HCT116 (cell line): Measurements from ENCODE around the gene ITM2B. TPM values are rescaled to one million over a fixed set of nuclear protein-coding genes. Genes with fewer than 3 reads are reported as not detected.

Experiments
- ATAC-seq: fragments of 200-7000 bp; cut with Tn5 transposase; 2 replicates; pipeline ENCODE4 v1.9.1; 2020; ENCODE audit warnings: mild to moderate bottlenecking, moderate library complexity
- BruUV-seq: library from RNA; stranded (reverse); fragments of 400-500 nt; replicated peaks from 2 replicates; lab custom pipeline; 2021; lab: Mats Ljungman, UMichigan
- CTCF ChIA-PET: fragments of 300-600 bp; sonication (Branson Sonifier 250); formaldehyde crosslinking; loops from one replicate; lab custom pipeline; 2021; ENCODE audit warnings: antibody characterized with exemption; lab: Charles Lee
- POLR2A ChIA-PET: fragments of 300-600, 350-600 bp; sonication (Branson Sonifier 250); formaldehyde crosslinking; loops from one replicate; lab custom pipeline; 2021; ENCODE audit warnings: antibody characterized with exemption; lab: Charles Lee
- RAD21 ChIA-PET, 2 experiments: fragments of 300-600 bp; sonication (Branson Sonifier 250); formaldehyde crosslinking; loops; one replicate each; lab custom pipeline; 2023; ENCODE audit warnings: low total read pairs in 2 of 2; ENCODE audit not compliant: uncharacterized antibody in 2 of 2, unreplicated experiment in 2 of 2, low non-redundant PET in 1 of 2; lab: Charles Lee
- DNase-seq: peaks from one replicate; pipeline ENCODE4 v3.0.0-alpha.2; 2010; ENCODE audit warnings: low read depth, low spot score
- H2AFZ ChIP-seq: fragments of 200-600 bp; shearing (Covaris generic), sonication (generic); 2 replicates; pipeline ENCODE4 v1.6.1; 2017; ENCODE audit warnings: low read depth, mixed run types, mixed read lengths, antibody characterized with exemption, low read length; ENCODE audit not compliant: poor library complexity, severe bottlenecking
- H3K27ac ChIP-seq: 2 replicates; pipeline ENCODE4 v1.5.1; 2012; ENCODE audit warnings: low read depth, low read length
- H3K27me3 ChIP-seq: fragments of 200-600 bp; sonication (generic); 2 replicates; pipeline ENCODE4 v1.6.1; 2016; ENCODE audit warnings: mixed run types, low read length, mixed read lengths; ENCODE audit not compliant: insufficient read depth
- H3K36me3 ChIP-seq, 2 experiments: fragments of 200-500 bp in 1 of 2; fragments of 200-600 bp in 1 of 2; sonication (Bioruptor generic) in 1 of 2; sonication (generic) in 1 of 2; 2 replicates each; pipeline versions ENCODE4 v1.5.1 to v1.6.1; 2014 to 2016; ENCODE audit warnings: low read length in 2 of 2, inconsistent platforms in 1 of 2, mixed read lengths in 1 of 2, mixed run types in 1 of 2; ENCODE audit not compliant: insufficient read depth in 2 of 2, control insufficient read depth in 1 of 2
- H3K4me1 ChIP-seq, 2 experiments: fragments of 200-600 bp in 1 of 2; sonication (generic) in 1 of 2; 2 replicates each; pipeline versions ENCODE4 v1.5.1 to v1.6.1; 2012 to 2017; ENCODE audit warnings: low read length in 2 of 2, inconsistent platforms in 1 of 2, mild to moderate bottlenecking in 1 of 2, mixed read lengths in 1 of 2, mixed run types in 1 of 2, moderate library complexity in 1 of 2; ENCODE audit not compliant: insufficient read depth in 2 of 2, control insufficient read depth in 1 of 2
- H3K4me2 ChIP-seq: fragments of 200-600 bp; sonication (generic); 2 replicates; pipeline ENCODE4 v1.6.1; 2017; ENCODE audit warnings: mixed run types, low read length, mixed read lengths
- H3K4me3 ChIP-seq, 2 experiments: fragments of 200-600 bp in 1 of 2; sonication (generic) in 1 of 2; replicated peaks in 1 of 2; 2 replicates each; pipeline ENCODE4 v1.5.1; 2011 to 2016; ENCODE audit warnings: low read length in 2 of 2, control low read depth in 1 of 2, low read depth in 1 of 2, mild to moderate bottlenecking in 1 of 2, mixed read lengths in 1 of 2, mixed run types in 1 of 2
- H3K79me2 ChIP-seq: fragments of 200-600 bp; sonication (generic); 2 replicates; pipeline ENCODE4 v1.6.1; 2017; ENCODE audit warnings: mild to moderate bottlenecking, mixed run types, low read length, moderate library complexity, mixed read lengths; ENCODE audit not compliant: insufficient read depth
- H3K9ac ChIP-seq: fragments of 200-600 bp; sonication (generic); 2 replicates; pipeline ENCODE4 v1.6.1; 2016; ENCODE audit warnings: low read length, mixed read lengths
- H3K9me2 ChIP-seq: fragments of 200-600 bp; sonication (generic), shearing (Covaris generic); 2 replicates; pipeline ENCODE4 v1.6.1; 2017; ENCODE audit warnings: mixed run types, mild to moderate bottlenecking, moderate library complexity; ENCODE audit not compliant: insufficient read depth
- H3K9me3 ChIP-seq, 2 experiments: fragments of 200-500 bp in 1 of 2; fragments of 200-600 bp in 1 of 2; sonication (Bioruptor generic) in 1 of 2; sonication (generic) in 1 of 2; 2 replicates each; pipeline ENCODE4 v1.6.1; 2014 to 2017; ENCODE audit warnings: low read length in 2 of 2, mixed read lengths in 2 of 2, inconsistent platforms in 1 of 2, low read depth in 1 of 2, mild to moderate bottlenecking in 1 of 2, mixed run types in 1 of 2, moderate library complexity in 1 of 2; ENCODE audit not compliant: control insufficient read depth in 1 of 2, insufficient read depth in 1 of 2
- H4K20me1 ChIP-seq: fragments of 200-600 bp; sonication (generic), shearing (Covaris generic); 2 replicates; pipeline ENCODE4 v1.6.1; 2017; ENCODE audit warnings: mixed run types, mild to moderate bottlenecking, moderate library complexity; ENCODE audit not compliant: insufficient read depth
- ATF3 ChIP-seq: IDR thresholded peaks from 2 replicates; pipeline ENCODE4 v1.6.1; 2012
- CBX3 ChIP-seq: IDR thresholded peaks from 2 replicates; pipeline ENCODE4 v1.6.1; 2012; ENCODE audit warnings: low read depth
- CEBPB ChIP-seq: IDR thresholded peaks from 2 replicates; pipeline ENCODE4 v1.6.1; 2012; ENCODE audit warnings: low read depth
- EGR1 ChIP-seq: IDR thresholded peaks from 2 replicates; pipeline ENCODE4 v1.6.1; 2012; ENCODE audit warnings: low read depth
- ELF1 ChIP-seq: IDR thresholded peaks from 2 replicates; pipeline ENCODE4 v1.6.1; 2012; ENCODE audit warnings: low read depth, borderline replicate concordance
- EZH2 ChIP-seq: fragments of 200-600 bp; sonication (generic); IDR thresholded peaks from 2 replicates; pipeline ENCODE4 v1.6.1; 2017; ENCODE audit warnings: antibody characterized with exemption, mixed run types
- FOSL1 ChIP-seq: IDR thresholded peaks from 2 replicates; pipeline ENCODE4 v1.6.1; 2012; ENCODE audit warnings: low read depth
- JUND ChIP-seq: IDR thresholded peaks from 2 replicates; pipeline ENCODE4 v1.6.1; 2012
- POLR2A ChIP-seq: IDR thresholded peaks from 2 replicates; pipeline ENCODE4 v1.7.0; 2011; ENCODE audit warnings: borderline replicate concordance; ENCODE audit not compliant: insufficient read depth, insufficient read length; ENCODE audit errors: extremely low read depth
- POLR2AphosphoS5 ChIP-seq: IDR thresholded peaks from 2 replicates; pipeline ENCODE4 v1.6.1; 2011; ENCODE audit warnings: mild to moderate bottlenecking, low read depth, low read length, moderate library complexity
- REST ChIP-seq: IDR thresholded peaks from 2 replicates; pipeline ENCODE4 v1.6.1; 2012; ENCODE audit warnings: low read depth
- SIN3A ChIP-seq: IDR thresholded peaks from 2 replicates; pipeline ENCODE4 v1.6.1; 2012; ENCODE audit warnings: low read depth
- SP1 ChIP-seq: IDR thresholded peaks from 2 replicates; pipeline ENCODE4 v1.6.1; 2012; ENCODE audit warnings: low read depth
- SRF ChIP-seq: IDR thresholded peaks from 2 replicates; pipeline ENCODE4 v1.6.1; 2012; ENCODE audit warnings: low read depth
- TCF7L2 ChIP-seq: IDR thresholded peaks from 2 replicates; pipeline ENCODE4 v1.7.0; 2011; ENCODE audit warnings: borderline replicate concordance, inconsistent platforms; ENCODE audit not compliant: insufficient read depth, insufficient read length; ENCODE audit errors: extremely low read depth
- YY1 ChIP-seq: IDR thresholded peaks from 2 replicates; pipeline ENCODE4 v1.6.1; 2011; ENCODE audit warnings: low read length, low read depth, moderate library complexity, mild to moderate bottlenecking; ENCODE audit not compliant: insufficient replicate concordance; ENCODE audit errors: extremely low read depth
- ZBTB33 ChIP-seq: IDR thresholded peaks from 2 replicates; pipeline ENCODE4 v1.6.1; 2011; ENCODE audit warnings: mild to moderate bottlenecking, low read length, moderate library complexity; ENCODE audit not compliant: insufficient replicate concordance; ENCODE audit errors: extremely low read depth
- ZNF274 ChIP-seq: fragments of 200-500 bp; sonication (Bioruptor generic); IDR thresholded peaks from 2 replicates; pipeline ENCODE4 v1.6.1; 2014; ENCODE audit warnings: mild to moderate bottlenecking, low read depth, low read length, inconsistent platforms
- intact Hi-C: fragments of 100-400 bp; cut with micrococcal nuclease; formaldehyde crosslinking; loops from 2 replicates; pipeline ENCODE4 v1.10.0; 2022
- total RNA-seq: library from RNA; stranded (reverse); gene quantifications from one replicate; pipeline ENCODE4 v1.2.1, GENCODE V29; 2021; ENCODE audit not compliant: unreplicated experiment
- TF ChIP-seq, protein P1 (sequence below), 3 experiments: fragments of 200-600 bp in 1 of 3; sonication (generic) in 1 of 3; IDR thresholded peaks in 2 of 3; conservative IDR thresholded peaks in 1 of 3; 2 replicates each; pipeline ENCODE4 v1.5.1; 2012 to 2017; ENCODE audit warnings: low read depth in 2 of 3, low read length in 2 of 3, antibody characterized with exemption in 1 of 3, borderline replicate concordance in 1 of 3, control low read depth in 1 of 3, mild to moderate bottlenecking in 1 of 3, mixed read lengths in 1 of 3, mixed run types in 1 of 3, moderate library complexity in 1 of 3; ENCODE audit not compliant: insufficient read depth in 1 of 3

ITM2B gene
- total RNA-seq, 1 experiment from 2014 or later: 124 TPM

DNA sequence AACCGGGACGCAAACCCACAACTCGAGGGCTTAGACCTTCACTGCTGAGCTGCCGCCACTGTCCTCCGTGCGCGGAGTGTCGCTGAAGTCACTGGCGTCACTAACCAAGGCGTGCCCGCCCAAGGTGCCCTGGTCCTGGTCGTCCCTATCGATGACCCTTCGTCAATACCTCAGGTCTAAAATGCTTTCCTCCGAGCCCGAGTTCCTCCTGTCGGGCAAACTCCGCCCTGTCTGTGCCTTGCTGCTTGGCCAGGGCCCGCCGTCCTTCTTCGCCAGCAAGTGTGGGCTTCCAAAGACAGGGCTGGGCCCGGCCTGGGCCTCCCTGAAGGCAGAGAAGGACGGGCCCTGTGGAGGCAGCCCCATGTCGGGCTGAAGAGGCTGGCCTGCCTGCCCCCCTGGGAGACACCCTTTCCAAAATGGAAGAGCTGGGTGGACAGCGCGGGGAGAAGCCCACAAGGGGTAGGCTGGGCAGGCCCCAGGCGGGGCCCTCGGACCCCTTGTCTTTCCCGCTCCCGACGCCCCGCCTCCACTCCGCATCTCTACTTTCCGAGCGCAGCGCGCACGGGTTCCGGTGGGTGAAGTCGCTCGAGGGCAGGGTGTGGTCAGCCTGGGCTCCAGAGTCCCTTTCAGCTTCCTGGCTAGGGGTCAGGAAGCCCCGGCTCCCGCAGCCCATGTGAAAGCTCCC, 84.0 kb downstream of the ITM2B start:
- Histone ChIP-seq H3K9me3 (no peaks in the 10 kb centered on the region), H3K27ac (no peak overlapping the region), H3K36me3 (no peaks in the 10 kb centered on the region), H3K4me1 (no peaks in the 10 kb centered on the region), H3K4me3 (no peak overlapping the region), H3K27me3 (no peaks in the 10 kb centered on the region), H2AFZ (no peak overlapping the region), H3K79me2 (peaks cover 16% of the 10 kb centered on the region; the same call in 1 of the 2 replicates), H3K9ac (no peak overlapping the region), H4K20me1 (no peaks in the 10 kb centered on the region), H3K9me2 (no peaks in the 10 kb centered on the region), H3K4me2 (no peak overlapping the region)
- no peak for TF ChIP-seq CBX3
- TF ChIP-seq EZH2: no peak
- no peak for TF ChIP-seq POLR2AphosphoS5
- TF ChIP-seq REST: no peak
- TF ChIP-seq JUND: no peak
- TF ChIP-seq, protein P1, sequence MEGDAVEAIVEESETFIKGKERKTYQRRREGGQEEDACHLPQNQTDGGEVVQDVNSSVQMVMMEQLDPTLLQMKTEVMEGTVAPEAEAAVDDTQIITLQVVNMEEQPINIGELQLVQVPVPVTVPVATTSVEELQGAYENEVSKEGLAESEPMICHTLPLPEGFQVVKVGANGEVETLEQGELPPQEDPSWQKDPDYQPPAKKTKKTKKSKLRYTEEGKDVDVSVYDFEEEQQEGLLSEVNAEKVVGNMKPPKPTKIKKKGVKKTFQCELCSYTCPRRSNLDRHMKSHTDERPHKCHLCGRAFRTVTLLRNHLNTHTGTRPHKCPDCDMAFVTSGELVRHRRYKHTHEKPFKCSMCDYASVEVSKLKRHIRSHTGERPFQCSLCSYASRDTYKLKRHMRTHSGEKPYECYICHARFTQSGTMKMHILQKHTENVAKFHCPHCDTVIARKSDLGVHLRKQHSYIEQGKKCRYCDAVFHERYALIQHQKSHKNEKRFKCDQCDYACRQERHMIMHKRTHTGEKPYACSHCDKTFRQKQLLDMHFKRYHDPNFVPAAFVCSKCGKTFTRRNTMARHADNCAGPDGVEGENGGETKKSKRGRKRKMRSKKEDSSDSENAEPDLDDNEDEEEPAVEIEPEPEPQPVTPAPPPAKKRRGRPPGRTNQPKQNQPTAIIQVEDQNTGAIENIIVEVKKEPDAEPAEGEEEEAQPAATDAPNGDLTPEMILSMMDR (IDR thresholded peaks at IDR 0.05 in 2 of 3, conservative IDR thresholded peaks at IDR 0.05 in 1 of 3; ENCODE audit: borderline replicate concordance in 1 of 3, insufficient read depth in 1 of 3, low read depth in 2 of 3, low read length in 2 of 3): no peak
- TF ChIP-seq POLR2A: no peak
- TF ChIP-seq CEBPB: no peak
- TF ChIP-seq YY1: no peak
- no peak for TF ChIP-seq ELF1
- no peak for TF ChIP-seq EGR1
- TF ChIP-seq FOSL1: no peak
- no peak for TF ChIP-seq ZBTB33
- TF ChIP-seq ATF3: no peak
- TF ChIP-seq ZNF274: no peak
- no peak for TF ChIP-seq TCF7L2
- no peak for TF ChIP-seq SIN3A
- TF ChIP-seq SP1: no peak
- TF ChIP-seq SRF: no peak
- ChIA-PET POLR2A (no interaction called here), RAD21 (no interaction called here), CTCF (no interaction called here)
- ATAC-seq: no peak
- intact Hi-C loops: no loop called here
- no TSS peak for BruUV-seq
- DNase-seq: no peak
